ENCODE data around the gene CDK14.

DNA sequence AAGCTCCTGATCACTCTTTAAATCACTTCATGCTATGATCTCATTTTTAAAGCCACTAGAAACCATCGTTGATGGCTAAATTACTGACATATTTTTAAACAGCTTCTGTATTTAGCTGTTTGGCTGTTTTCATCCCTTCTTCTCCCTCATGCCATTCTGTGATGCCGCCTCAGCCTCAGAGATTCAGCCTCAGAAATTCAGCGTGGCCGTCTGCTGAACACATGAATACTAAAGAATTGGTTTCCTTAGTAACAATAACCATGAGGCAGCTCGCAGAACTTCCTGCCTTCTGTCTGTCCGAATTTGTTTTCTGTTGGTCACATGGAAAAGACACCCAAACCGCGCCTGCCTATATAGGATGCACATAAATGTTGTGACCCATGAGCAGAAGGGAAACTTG lies 637.1 kb downstream of the CDK14 start:
- no peak for TF ChIP-seq POLR2AphosphoS5 (IDR thresholded peaks at IDR 0.05; ENCODE audit: borderline replicate concordance, low read depth, low read length)
- TF ChIP-seq EZH2 (IDR thresholded peaks at IDR 0.05): no peak

Data from SK-N-MC (cell line).